NCI-H2196 treated with DMSO at 0.1 percent for 48 hours (cell line): ENCODE results near the gene PCDHB6.
"Not testable (repeated sequence)": the region's sequence is repeated elsewhere in the genome, so short reads cannot be mapped to it uniquely, and the experiment has no call there.

Experiments
- DNase-seq: peaks from one replicate; lab custom pipeline; 2025; ENCODE audit not compliant: unreplicated experiment; lab: John Stamatoyannopoulos, UW

Gene PCDHB6

GRCh38 chr5:141157901-141158300 lies 8.0 kb downstream of the PCDHB6 start:
- DNase-seq, result not testable (repeated sequence)

DNA sequence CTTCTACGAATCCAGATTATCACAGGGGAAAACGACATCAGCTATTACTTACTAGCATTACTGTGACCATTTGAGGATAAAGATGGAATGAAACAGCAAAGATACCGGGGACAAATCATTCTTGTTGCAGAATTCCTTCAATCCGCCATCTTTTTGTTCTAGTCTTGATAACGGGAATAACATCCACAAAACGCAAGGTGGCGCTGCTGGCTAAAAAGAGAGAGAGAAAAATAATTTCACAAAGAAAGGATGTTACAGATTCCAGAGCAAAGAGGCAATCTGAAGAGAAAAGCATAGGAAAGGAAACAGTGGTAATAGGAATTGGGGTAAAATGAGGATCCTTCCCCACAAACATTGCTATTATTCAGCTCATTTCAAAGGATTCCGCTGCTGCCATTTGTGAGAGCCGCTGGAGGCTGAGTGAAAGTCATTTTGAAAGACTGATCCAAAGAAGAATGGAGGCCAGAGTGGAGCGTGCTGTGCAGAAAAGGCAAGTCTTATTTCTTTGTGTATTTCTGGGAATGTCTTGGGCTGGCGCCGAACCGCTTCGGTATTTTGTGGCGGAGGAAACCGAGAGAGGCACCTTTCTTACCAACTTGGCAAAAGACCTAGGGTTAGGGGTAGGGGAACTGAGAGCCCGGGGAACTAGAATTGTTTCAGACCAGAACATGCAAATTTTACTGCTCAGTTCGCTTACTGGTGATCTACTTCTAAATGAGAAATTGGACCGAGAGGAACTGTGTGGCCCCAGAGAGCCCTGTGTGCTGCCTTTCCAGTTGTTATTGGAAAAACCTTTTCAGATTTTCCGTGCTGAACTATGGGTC lies 22.7 kb downstream of the PCDHB6 start, which contains the start of gene PCDHB7:
Gene PCDHB7, plus strand, starts transcription at position 264 of the 824 bp plus-strand sequence. Its CDS starts 192 bp downstream, at position 456.
- DNase-seq, result no peak

GRCh38 chr5:141174291-141175104 lies 24.6 kb downstream of the PCDHB6 start:
- DNase-seq, result not testable (repeated sequence)

- DNase-seq, result no peak
Observed at GRCh38 chr5:141175933-141176332, 26.1 kb downstream of the PCDHB6 start.

GRCh38 chr5:141177577-141178191 lies 27.8 kb downstream of the PCDHB6 start, which contains the start of gene PCDHB8:
Gene PCDHB8 (plus strand): TSS chr5:141177790. CDS start chr5:141178035, 245 bp downstream.
- DNase-seq, result peak; percentile 29

GRCh38 chr5:141179371-141179770 lies 29.5 kb downstream of the PCDHB6 start:
- not testable (repeated sequence) for DNase-seq

DNA sequence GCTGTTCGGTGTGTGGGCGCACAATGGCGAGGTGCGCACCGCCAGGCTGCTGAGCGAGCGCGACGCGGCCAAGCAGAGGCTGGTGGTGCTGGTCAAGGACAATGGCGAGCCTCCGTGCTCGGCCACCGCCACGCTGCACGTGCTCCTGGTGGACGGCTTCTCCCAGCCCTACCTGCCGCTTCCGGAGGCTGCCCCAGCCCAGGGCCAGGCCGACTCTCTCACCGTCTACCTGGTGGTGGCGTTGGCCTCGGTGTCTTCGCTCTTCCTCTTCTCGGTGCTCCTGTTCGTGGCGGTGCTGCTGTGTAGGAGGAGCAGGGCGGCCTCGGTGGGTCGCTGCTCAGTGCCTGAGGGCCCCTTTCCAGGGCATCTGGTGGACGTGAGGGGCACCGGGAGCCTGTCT lies 30.0 kb downstream of the PCDHB6 start:
- DNase-seq, result not testable (repeated sequence)

- DNase-seq, result no peak
Observed at GRCh38 chr5:141180313-141180712, 30.5 kb downstream of the PCDHB6 start.

DNA sequence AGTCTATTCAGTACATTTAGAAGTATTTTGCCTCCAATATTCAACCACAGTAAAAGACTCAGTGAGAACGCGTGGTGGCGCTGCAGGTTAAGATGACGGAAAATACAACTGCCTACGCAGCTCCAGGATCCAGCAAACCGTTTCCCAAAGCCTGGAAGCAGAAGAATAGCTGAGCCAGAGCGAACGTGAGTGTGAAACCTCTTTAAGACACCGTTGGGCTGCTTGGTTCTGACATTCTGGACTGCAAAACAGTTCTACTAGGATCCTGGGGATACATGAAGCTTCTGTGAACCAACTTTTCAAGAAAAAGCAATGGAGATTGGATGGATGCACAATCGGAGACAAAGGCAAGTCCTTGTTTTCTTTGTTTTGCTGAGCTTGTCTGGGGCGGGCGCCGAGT lies 32.4 kb downstream of the PCDHB6 start, which contains the start of gene PCDHB16:
Gene PCDHB16, plus strand, starts transcription at position 140 of the 400 bp plus-strand sequence. Its CDS starts 173 bp downstream, at position 313.
- no peak for DNase-seq

DNA sequence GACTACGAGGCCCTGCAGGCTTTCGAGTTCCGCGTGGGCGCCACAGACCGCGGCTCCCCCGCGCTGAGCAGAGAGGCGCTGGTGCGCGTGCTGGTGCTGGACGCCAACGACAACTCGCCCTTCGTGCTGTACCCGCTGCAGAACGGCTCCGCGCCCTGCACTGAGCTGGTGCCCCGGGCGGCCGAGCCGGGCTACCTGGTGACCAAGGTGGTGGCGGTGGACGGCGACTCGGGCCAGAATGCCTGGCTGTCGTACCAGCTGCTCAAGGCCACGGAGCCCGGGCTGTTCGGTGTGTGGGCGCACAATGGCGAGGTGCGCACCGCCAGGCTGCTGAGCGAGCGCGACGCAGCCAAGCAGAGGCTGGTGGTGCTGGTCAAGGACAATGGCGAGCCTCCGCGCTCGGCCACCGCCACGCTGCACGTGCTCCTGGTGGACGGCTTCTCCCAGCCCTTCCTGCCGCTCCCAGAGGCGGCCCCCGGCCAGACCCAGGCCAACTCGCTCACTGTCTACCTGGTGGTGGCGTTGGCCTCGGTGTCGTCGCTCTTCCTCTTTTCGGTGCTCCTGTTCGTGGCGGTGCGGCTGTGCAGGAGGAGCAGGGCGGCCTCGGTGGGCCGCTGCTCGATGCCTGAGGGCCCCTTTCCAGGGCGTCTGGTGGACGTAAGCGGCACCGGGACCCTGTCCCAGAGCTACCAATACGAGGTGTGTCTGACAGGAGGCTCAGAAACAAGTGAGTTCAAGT lies 34.4 kb downstream of the PCDHB6 start:
- DNase-seq, result not testable (repeated sequence)

- no peak for DNase-seq
Observed at GRCh38 chr5:141186897-141187512, 37.1 kb downstream of the PCDHB6 start, which contains the start of gene PCDHB9. Gene PCDHB9 (plus strand): TSS chr5:141187161. CDS start chr5:141187319, 158 bp downstream.

DNA sequence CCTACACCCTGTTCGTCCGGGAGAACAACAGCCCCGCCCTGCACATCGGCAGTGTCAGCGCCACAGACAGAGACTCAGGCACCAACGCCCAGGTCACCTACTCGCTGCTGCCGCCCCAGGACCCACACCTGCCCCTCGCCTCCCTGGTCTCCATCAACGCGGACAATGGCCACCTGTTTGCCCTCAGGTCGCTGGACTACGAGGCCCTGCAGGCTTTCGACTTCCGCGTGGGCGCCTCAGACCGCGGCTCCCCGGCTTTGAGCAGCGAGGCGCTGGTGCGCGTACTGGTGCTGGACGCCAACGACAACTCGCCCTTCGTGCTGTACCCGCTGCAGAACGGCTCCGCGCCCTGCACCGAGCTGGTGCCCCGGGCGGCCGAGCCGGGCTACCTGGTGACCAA lies 38.8 kb downstream of the PCDHB6 start:
- not testable (repeated sequence) for DNase-seq

- DNase-seq, result not testable (repeated sequence)
Observed at GRCh38 chr5:141189131-141189530, 39.3 kb downstream of the PCDHB6 start.

- no peak for DNase-seq
Observed at GRCh38 chr5:141192110-141192725, 42.4 kb downstream of the PCDHB6 start, which contains the start of gene PCDHB10. Gene PCDHB10 (plus strand): TSS chr5:141192353. CDS start chr5:141192553, 200 bp downstream.

DNA sequence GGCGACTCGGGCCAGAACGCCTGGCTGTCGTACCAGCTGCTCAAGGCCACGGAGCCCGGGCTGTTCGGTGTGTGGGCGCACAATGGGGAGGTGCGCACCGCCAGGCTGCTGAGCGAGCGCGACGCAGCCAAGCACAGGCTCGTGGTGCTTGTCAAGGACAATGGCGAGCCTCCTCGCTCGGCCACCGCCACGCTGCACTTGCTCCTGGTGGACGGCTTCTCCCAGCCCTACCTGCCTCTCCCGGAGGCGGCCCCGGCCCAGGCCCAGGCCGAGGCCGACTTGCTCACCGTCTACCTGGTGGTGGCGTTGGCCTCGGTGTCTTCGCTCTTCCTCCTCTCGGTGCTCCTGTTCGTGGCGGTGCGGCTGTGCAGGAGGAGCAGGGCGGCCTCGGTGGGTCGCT lies 44.5 kb downstream of the PCDHB6 start:
- DNase-seq, result not testable (repeated sequence)

- no peak for DNase-seq
Observed at GRCh38 chr5:141196363-141196762, 46.5 kb downstream of the PCDHB6 start.

- no peak for DNase-seq
Observed at GRCh38 chr5:141199359-141200235, 49.7 kb downstream of the PCDHB6 start, which contains the start of gene PCDHB11. Gene PCDHB11 (plus strand): TSS chr5:141199627. CDS start chr5:141199775, 148 bp downstream.

- DNase-seq, result not testable (repeated sequence)
Observed at GRCh38 chr5:141201126-141201525, 51.3 kb downstream of the PCDHB6 start.
